GM23338 (cell line): Measurements from ENCODE around the gene LRRFIP1. TPM values are rescaled to one million over a fixed set of nuclear protein-coding genes. Genes with fewer than 3 reads are reported as not detected.

Source experiments
- ATAC-seq: fragments of 200-7000 bp; cut with Tn5 transposase; 3 replicates; pipeline ENCODE4 v1.9.1; 2020
- DNase-seq: peaks from one replicate; pipeline ENCODE4 v3.0.0-alpha.2; 2015; ENCODE audit warnings: low spot score
- H2AFZ ChIP-seq: fragments of 200-600 bp; sonication (generic); 2 replicates; pipeline ENCODE4 v1.8.0; 2016; ENCODE audit warnings: antibody characterized with exemption, mild to moderate bottlenecking, moderate library complexity
- H3F3A ChIP-seq: fragments of 200-600 bp; sonication (generic); replicated peaks from 2 replicates; pipeline ENCODE4 v1.8.0; 2017; ENCODE audit warnings: antibody characterized with exemption, mixed run types, low read depth
- H3K27ac ChIP-seq: fragments of 200-600 bp; sonication (generic); 2 replicates; pipeline ENCODE4 v1.6.1; 2016; ENCODE audit warnings: low read depth
- H3K27me3 ChIP-seq: fragments of 200-600 bp; sonication (generic); 2 replicates; pipeline ENCODE4 v1.8.0; 2016; ENCODE audit warnings: mild to moderate bottlenecking, mixed run types, moderate library complexity; ENCODE audit not compliant: insufficient read depth
- H3K36me3 ChIP-seq: fragments of 200-600 bp; sonication (generic); 2 replicates; pipeline ENCODE4 v1.8.0; 2016; ENCODE audit warnings: mild to moderate bottlenecking; ENCODE audit not compliant: insufficient read depth
- H3K4me1 ChIP-seq: fragments of 200-600 bp; sonication (generic); 2 replicates; pipeline ENCODE4 v1.8.0; 2016; ENCODE audit warnings: mild to moderate bottlenecking, moderate library complexity; ENCODE audit not compliant: insufficient read depth
- H3K4me2 ChIP-seq: fragments of 200-600 bp; sonication (generic); 2 replicates; pipeline ENCODE4 v1.7.1; 2017; ENCODE audit warnings: mixed run types
- H3K4me3 ChIP-seq: fragments of 200-600 bp; sonication (generic); 2 replicates; pipeline ENCODE4 v1.6.1; 2016; ENCODE audit warnings: mixed run types
- H3K79me2 ChIP-seq: fragments of 200-600 bp; sonication (generic); replicated peaks from 2 replicates; pipeline ENCODE4 v1.8.0; 2017; ENCODE audit warnings: mild to moderate bottlenecking; ENCODE audit not compliant: insufficient read depth
- H3K9me2 ChIP-seq: fragments of 200-600 bp; sonication (generic); 2 replicates; pipeline ENCODE4 v1.8.0; 2017; ENCODE audit not compliant: insufficient read depth
- H4K20me1 ChIP-seq: fragments of 200-600 bp; sonication (generic); replicated peaks from 2 replicates; pipeline ENCODE4 v1.8.0; 2017; ENCODE audit warnings: mild to moderate bottlenecking; ENCODE audit not compliant: insufficient read depth
- H3K27ac Mint-ChIP-seq: 2 replicates; pipeline ENCODE4 v1.8.0; 2020; ENCODE audit warnings: inconsistent platforms, mild to moderate bottlenecking, moderate library complexity, mixed read lengths
- H3K27me3 Mint-ChIP-seq: 3 replicates; pipeline ENCODE4 v1.8.0; 2022; ENCODE audit warnings: low read depth, mild to moderate bottlenecking, moderate library complexity, mixed read lengths, inconsistent platforms; ENCODE audit not compliant: insufficient read depth, poor library complexity
- H3K36me3 Mint-ChIP-seq: 3 replicates; pipeline ENCODE4 v1.8.0; 2021; ENCODE audit warnings: low read depth, mild to moderate bottlenecking, inconsistent platforms, moderate library complexity, mixed read lengths
- H3K4me1 Mint-ChIP-seq: 3 replicates; pipeline ENCODE4 v1.8.0; 2020; ENCODE audit warnings: mild to moderate bottlenecking, inconsistent platforms, mixed read lengths
- H3K4me3 Mint-ChIP-seq: 3 replicates; pipeline ENCODE4 v1.8.0; 2021; ENCODE audit warnings: moderate library complexity, mild to moderate bottlenecking, inconsistent platforms, mixed read lengths
- H3K9me3 Mint-ChIP-seq: 3 replicates; pipeline ENCODE4 v1.8.0; 2020; ENCODE audit warnings: moderate library complexity, mild to moderate bottlenecking, inconsistent platforms, mixed read lengths
- CREB1 ChIP-seq: fragments of 250-450 bp; sonication (Bioruptor Pico); IDR thresholded peaks from 2 replicates; pipeline ENCODE4 v1.5.0; 2020; ENCODE audit warnings: low read depth, mild to moderate bottlenecking, moderate library complexity
- EZH2 ChIP-seq: fragments of 200-600 bp; sonication (generic); IDR thresholded peaks from one replicate; pipeline ENCODE4 v1.8.0; 2017; ENCODE audit warnings: antibody characterized with exemption, mild to moderate bottlenecking, low read depth; ENCODE audit not compliant: unreplicated experiment
- EZH2phosphoT487 ChIP-seq: fragments of 200-600 bp; sonication (generic); IDR thresholded peaks from one replicate; pipeline ENCODE4 v1.8.1; 2018; ENCODE audit warnings: antibody characterized with exemption; ENCODE audit not compliant: unreplicated experiment
- JUNB ChIP-seq: IDR thresholded peaks from one replicate; pipeline ENCODE4 v1.6.1; 2016; ENCODE audit warnings: antibody characterized with exemption; ENCODE audit not compliant: unreplicated experiment
- ZNF114 ChIP-seq: fragments of 250-450 bp; sonication (Bioruptor Pico); IDR thresholded peaks from 2 replicates; pipeline ENCODE4 v1.5.0; 2020; ENCODE audit warnings: mild to moderate bottlenecking, moderate library complexity
- polyA plus RNA-seq: library from polyadenylated mRNA; unstranded; fragments of >200 nt; fragmentation: Nextera tagmentation; extraction: Ambion mirVana; gene quantifications from 2 replicates; pipeline ENCODE4 v1.2.1, GENCODE V29; 2016
- total RNA-seq: library from RNA; depleted of rRNA; stranded (reverse); fragments of >200 nt; shearing (Covaris generic); gene quantifications from 2 replicates; pipeline ENCODE4 v1.2.3, GENCODE V29; 2014
- TF ChIP-seq, protein P1 (sequence below): IDR thresholded peaks from one replicate; pipeline ENCODE4 v1.6.1; 2018; ENCODE audit warnings: antibody characterized with exemption; ENCODE audit not compliant: unreplicated experiment
- TF ChIP-seq, protein P2 (sequence below), 2 experiments: fragments of 200-600 bp in 1 of 2; sonication (generic) in 1 of 2; conservative IDR thresholded peaks; 2 replicates each; pipeline versions ENCODE4 v1.5.1 to v1.6.1; 2016 to 2017; ENCODE audit warnings: antibody characterized with exemption in 2 of 2, low read depth in 2 of 2, mild to moderate bottlenecking in 2 of 2, moderate library complexity in 1 of 2
- TF ChIP-seq, protein P3 (sequence below): fragments of 250-450 bp; sonication (Bioruptor Pico); IDR thresholded peaks from 2 replicates; pipeline ENCODE4 v1.5.0; 2020; ENCODE audit warnings: mild to moderate bottlenecking, moderate library complexity

Gene LRRFIP1
- total and polyA plus RNA-seq, 2 experiments from 2014 or later: 59.6 to 178 TPM

DNA sequence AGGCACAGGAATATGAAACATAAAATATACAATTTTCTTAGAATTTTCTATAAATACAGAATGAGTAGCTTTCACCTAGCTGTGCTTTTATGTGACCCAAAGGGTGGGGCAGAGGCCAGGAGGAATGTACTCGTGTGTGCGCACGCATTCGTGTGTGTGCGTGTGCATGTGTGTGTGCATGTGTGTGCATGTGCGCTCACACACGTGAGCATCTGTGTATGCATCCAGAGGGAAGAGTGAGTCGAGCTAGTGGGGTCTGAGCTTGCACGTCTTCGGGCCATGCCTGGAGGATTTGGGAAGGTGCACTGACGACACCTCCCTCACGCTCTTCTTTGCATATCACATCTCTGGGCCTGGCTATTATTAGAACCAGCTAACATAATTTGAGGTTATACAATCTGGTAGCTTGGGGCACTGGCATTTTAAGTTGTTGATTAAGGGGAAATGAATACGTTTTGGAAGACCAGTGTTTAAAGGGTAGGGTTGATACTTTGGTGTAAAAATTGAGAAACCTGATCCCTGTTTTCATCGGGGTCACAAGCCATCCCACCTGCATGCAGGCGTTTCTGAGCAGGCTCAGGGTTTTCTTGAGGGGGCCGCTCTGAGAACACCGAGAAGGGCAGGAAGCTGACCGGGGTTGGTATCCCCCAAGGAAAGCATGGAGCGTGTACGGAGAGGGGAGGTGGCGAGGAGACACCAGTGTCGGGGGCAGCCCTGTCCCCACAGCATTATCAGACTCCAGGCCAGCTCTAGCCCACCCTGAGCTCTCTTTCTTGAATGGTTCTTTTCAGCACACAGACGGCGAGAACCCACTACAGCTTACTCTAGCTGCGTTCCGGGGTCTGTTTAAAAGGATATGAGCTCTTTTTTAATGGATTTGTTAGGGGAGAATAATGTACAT is 85.3 kb downstream of the LRRFIP1 start:
- DNase-seq (no peak), ATAC-seq (no peak)
- H3K4me3 Mint-ChIP-seq: no peak overlapping the region
- H3K9me3 Mint-ChIP-seq: no peaks in the 10 kb centered on the region
- Histone ChIP-seq H3K79me2 (peaks cover 87% of the 10 kb centered on the region), H3K4me3 (no peak overlapping the region), H3K27ac (no peak overlapping the region; the same call in 1 of the 2 replicates), H3K4me1 (peaks cover 43% of the 10 kb centered on the region), H2AFZ (no peak overlapping the region), H3F3A (no peaks in the 10 kb centered on the region), H4K20me1 (peaks cover 39% of the 10 kb centered on the region), H3K27me3 (no peaks in the 10 kb centered on the region), H3K36me3 (no peaks in the 10 kb centered on the region), H3K4me2 (no peak overlapping the region), H3K9me2 (no peaks in the 10 kb centered on the region)
- H3K27me3 Mint-ChIP-seq: peaks cover 4% of the 10 kb centered on the region
- H3K36me3 Mint-ChIP-seq: peaks cover 16% of the 10 kb centered on the region
- TF ChIP-seq EZH2 (no peak), JUNB (no peak), CREB1 (CRISPR knock-in tag) (no peak), EZH2phosphoT487 (no peak), ZNF114 (CRISPR knock-in tag) (no peak)
- TF ChIP-seq, protein P1, sequence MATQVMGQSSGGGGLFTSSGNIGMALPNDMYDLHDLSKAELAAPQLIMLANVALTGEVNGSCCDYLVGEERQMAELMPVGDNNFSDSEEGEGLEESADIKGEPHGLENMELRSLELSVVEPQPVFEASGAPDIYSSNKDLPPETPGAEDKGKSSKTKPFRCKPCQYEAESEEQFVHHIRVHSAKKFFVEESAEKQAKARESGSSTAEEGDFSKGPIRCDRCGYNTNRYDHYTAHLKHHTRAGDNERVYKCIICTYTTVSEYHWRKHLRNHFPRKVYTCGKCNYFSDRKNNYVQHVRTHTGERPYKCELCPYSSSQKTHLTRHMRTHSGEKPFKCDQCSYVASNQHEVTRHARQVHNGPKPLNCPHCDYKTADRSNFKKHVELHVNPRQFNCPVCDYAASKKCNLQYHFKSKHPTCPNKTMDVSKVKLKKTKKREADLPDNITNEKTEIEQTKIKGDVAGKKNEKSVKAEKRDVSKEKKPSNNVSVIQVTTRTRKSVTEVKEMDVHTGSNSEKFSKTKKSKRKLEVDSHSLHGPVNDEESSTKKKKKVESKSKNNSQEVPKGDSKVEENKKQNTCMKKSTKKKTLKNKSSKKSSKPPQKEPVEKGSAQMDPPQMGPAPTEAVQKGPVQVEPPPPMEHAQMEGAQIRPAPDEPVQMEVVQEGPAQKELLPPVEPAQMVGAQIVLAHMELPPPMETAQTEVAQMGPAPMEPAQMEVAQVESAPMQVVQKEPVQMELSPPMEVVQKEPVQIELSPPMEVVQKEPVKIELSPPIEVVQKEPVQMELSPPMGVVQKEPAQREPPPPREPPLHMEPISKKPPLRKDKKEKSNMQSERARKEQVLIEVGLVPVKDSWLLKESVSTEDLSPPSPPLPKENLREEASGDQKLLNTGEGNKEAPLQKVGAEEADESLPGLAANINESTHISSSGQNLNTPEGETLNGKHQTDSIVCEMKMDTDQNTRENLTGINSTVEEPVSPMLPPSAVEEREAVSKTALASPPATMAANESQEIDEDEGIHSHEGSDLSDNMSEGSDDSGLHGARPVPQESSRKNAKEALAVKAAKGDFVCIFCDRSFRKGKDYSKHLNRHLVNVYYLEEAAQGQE: no peak
- TF ChIP-seq, protein P2, sequence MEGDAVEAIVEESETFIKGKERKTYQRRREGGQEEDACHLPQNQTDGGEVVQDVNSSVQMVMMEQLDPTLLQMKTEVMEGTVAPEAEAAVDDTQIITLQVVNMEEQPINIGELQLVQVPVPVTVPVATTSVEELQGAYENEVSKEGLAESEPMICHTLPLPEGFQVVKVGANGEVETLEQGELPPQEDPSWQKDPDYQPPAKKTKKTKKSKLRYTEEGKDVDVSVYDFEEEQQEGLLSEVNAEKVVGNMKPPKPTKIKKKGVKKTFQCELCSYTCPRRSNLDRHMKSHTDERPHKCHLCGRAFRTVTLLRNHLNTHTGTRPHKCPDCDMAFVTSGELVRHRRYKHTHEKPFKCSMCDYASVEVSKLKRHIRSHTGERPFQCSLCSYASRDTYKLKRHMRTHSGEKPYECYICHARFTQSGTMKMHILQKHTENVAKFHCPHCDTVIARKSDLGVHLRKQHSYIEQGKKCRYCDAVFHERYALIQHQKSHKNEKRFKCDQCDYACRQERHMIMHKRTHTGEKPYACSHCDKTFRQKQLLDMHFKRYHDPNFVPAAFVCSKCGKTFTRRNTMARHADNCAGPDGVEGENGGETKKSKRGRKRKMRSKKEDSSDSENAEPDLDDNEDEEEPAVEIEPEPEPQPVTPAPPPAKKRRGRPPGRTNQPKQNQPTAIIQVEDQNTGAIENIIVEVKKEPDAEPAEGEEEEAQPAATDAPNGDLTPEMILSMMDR (conservative IDR thresholded peaks at IDR 0.05; ENCODE audit: low read depth in 2 of 2): no peak
- TF ChIP-seq, protein P3, sequence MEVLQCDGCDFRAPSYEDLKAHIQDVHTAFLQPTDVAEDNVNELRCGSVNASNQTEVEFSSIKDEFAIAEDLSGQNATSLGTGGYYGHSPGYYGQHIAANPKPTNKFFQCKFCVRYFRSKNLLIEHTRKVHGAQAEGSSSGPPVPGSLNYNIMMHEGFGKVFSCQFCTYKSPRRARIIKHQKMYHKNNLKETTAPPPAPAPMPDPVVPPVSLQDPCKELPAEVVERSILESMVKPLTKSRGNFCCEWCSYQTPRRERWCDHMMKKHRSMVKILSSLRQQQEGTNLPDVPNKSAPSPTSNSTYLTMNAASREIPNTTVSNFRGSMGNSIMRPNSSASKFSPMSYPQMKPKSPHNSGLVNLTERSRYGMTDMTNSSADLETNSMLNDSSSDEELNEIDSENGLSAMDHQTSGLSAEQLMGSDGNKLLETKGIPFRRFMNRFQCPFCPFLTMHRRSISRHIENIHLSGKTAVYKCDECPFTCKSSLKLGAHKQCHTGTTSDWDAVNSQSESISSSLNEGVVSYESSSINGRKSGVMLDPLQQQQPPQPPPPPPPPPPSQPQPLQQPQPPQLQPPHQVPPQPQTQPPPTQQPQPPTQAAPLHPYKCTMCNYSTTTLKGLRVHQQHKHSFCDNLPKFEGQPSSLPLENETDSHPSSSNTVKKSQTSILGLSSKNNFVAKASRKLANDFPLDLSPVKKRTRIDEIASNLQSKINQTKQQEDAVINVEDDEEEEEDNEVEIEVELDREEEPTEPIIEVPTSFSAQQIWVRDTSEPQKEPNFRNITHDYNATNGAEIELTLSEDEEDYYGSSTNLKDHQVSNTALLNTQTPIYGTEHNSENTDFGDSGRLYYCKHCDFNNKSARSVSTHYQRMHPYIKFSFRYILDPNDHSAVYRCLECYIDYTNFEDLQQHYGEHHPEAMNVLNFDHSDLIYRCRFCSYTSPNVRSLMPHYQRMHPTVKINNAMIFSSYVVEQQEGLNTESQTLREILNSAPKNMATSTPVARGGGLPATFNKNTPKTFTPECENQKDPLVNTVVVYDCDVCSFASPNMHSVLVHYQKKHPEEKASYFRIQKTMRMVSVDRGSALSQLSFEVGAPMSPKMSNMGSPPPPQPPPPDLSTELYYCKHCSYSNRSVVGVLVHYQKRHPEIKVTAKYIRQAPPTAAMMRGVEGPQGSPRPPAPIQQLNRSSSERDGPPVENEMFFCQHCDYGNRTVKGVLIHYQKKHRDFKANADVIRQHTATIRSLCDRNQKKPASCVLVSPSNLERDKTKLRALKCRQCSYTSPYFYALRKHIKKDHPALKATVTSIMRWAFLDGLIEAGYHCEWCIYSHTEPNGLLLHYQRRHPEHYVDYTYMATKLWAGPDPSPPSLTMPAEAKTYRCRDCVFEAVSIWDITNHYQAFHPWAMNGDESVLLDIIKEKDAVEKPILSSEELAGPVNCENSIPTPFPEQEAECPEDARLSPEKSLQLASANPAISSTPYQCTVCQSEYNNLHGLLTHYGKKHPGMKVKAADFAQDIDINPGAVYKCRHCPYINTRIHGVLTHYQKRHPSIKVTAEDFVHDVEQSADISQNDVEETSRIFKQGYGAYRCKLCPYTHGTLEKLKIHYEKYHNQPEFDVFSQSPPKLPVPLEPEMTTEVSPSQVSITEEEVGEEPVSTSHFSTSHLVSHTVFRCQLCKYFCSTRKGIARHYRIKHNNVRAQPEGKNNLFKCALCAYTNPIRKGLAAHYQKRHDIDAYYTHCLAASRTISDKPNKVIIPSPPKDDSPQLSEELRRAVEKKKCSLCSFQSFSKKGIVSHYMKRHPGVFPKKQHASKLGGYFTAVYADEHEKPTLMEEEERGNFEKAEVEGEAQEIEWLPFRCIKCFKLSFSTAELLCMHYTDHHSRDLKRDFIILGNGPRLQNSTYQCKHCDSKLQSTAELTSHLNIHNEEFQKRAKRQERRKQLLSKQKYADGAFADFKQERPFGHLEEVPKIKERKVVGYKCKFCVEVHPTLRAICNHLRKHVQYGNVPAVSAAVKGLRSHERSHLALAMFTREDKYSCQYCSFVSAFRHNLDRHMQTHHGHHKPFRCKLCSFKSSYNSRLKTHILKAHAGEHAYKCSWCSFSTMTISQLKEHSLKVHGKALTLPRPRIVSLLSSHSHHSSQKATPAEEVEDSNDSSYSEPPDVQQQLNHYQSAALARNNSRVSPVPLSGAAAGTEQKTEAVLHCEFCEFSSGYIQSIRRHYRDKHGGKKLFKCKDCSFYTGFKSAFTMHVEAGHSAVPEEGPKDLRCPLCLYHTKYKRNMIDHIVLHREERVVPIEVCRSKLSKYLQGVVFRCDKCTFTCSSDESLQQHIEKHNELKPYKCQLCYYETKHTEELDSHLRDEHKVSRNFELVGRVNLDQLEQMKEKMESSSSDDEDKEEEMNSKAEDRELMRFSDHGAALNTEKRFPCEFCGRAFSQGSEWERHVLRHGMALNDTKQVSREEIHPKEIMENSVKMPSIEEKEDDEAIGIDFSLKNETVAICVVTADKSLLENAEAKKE (CRISPR knock-in tag): no peak
- H3K27ac Mint-ChIP-seq: no peak overlapping the region
- peaks cover 67% of the 10 kb centered on the region for H3K4me1 Mint-ChIP-seq
